Measurements from ENCODE around the gene SCG2. TPM values are rescaled to one million over a fixed set of nuclear protein-coding genes. Genes with fewer than 3 reads are reported as not detected.

Gene SCG2
- total RNA-seq, 2 experiments from 2014 or later = 0.06 TPM; not detected in 1

DNA sequence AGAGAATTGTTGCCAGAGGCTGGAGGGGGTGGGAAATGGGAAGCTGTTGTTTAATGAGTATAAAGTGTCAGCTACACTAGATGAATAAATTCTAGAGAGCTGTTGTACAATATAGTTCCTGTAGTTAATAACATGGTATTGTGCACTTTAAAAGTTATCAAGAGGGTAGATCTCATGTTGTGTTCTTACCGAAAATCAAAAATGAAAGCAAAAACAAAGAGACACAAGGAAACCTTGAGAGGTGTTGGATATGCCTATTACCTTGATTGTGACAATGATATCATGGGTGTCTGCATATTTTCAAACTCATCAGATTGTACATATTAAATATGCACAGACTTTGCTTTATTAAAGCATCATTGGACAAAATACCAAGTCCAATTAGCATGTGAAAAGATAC, 43.2 kb downstream of the SCG2 start:
- Histone ChIP-seq H3K79me2 (ENCODE audit: insufficient read depth, low read depth, low read length) (no peaks in the 10 kb centered on the region), H3K4me1 (ENCODE audit: insufficient read depth, low read length, poor library complexity, severe bottlenecking) (no peaks in the 10 kb centered on the region), H3K27ac (ENCODE audit: low read depth, low read length, poor library complexity, severe bottlenecking) (no peak overlapping the region), H3K36me3 (ENCODE audit: insufficient read depth, low read length) (no peaks in the 10 kb centered on the region), H3K9me3 (ENCODE audit: low read length) (no peaks in the 10 kb centered on the region), H3K9me2 (ENCODE audit: insufficient read depth, low read length) (no peaks in the 10 kb centered on the region), H3K4me2 (ENCODE audit: low read length) (no peak overlapping the region), H4K20me1 (ENCODE audit: insufficient read depth, low read length) (no peaks in the 10 kb centered on the region), H2AFZ (ENCODE audit: low read length) (no peak overlapping the region), H3K4me3 (ENCODE audit: low read depth, low read length, poor library complexity, severe bottlenecking) (no peak overlapping the region)
- ChIA-PET POLR2A (interaction anchor here (0.7 kb wide), 1 partner anchor 305 kb away, joined by 3 read pairs; no protein-coding TSS in a partner anchor), CTCF (ENCODE audit: unreplicated experiment) (no interaction called here)
- BruUV-seq (replicated peaks) = no TSS peak
- no peak for DNase-seq (ENCODE audit: low spot score)
- intact Hi-C loops (cut with micrococcal nuclease; ENCODE audit: unreplicated experiment) = no loop called here
- TF ChIP-seq, protein P1, sequence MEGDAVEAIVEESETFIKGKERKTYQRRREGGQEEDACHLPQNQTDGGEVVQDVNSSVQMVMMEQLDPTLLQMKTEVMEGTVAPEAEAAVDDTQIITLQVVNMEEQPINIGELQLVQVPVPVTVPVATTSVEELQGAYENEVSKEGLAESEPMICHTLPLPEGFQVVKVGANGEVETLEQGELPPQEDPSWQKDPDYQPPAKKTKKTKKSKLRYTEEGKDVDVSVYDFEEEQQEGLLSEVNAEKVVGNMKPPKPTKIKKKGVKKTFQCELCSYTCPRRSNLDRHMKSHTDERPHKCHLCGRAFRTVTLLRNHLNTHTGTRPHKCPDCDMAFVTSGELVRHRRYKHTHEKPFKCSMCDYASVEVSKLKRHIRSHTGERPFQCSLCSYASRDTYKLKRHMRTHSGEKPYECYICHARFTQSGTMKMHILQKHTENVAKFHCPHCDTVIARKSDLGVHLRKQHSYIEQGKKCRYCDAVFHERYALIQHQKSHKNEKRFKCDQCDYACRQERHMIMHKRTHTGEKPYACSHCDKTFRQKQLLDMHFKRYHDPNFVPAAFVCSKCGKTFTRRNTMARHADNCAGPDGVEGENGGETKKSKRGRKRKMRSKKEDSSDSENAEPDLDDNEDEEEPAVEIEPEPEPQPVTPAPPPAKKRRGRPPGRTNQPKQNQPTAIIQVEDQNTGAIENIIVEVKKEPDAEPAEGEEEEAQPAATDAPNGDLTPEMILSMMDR (conservative IDR thresholded peaks at IDR 0.05; ENCODE audit: low read length) = no peak
- no peak for TF ChIP-seq EZH2phosphoT487 (IDR thresholded peaks at IDR 0.05; ENCODE audit: borderline replicate concordance, low read depth, low read length)

- no TSS peak for BruUV-seq (replicated peaks)
- ChIA-PET CTCF (ENCODE audit: unreplicated experiment) (no interaction called here), POLR2A (no interaction called here)
Observed at GRCh38 chr2:223554923-223555322, 47.2 kb downstream of the SCG2 start.

GRCh38 chr2:223549215-223549614, 52.9 kb downstream of the SCG2 start:
- intact Hi-C loops (cut with micrococcal nuclease; ENCODE audit: unreplicated experiment) = no loop called here
- no peaks in the 10 kb centered on the region for H3K9me3 ChIP-seq (ENCODE audit: low read length)
- H3K36me3 ChIP-seq (ENCODE audit: insufficient read depth, low read length) = no peaks in the 10 kb centered on the region
- H4K20me1 ChIP-seq (ENCODE audit: insufficient read depth, low read length) = no peaks in the 10 kb centered on the region
- TF ChIP-seq EZH2phosphoT487 (IDR thresholded peaks at IDR 0.05; ENCODE audit: borderline replicate concordance, low read depth, low read length) = no peak
- TF ChIP-seq, protein P1 (conservative IDR thresholded peaks at IDR 0.05; ENCODE audit: low read length) = no peak
- H3K27ac ChIP-seq (ENCODE audit: low read depth, low read length, poor library complexity, severe bottlenecking) = no peak overlapping the region
- CTCF ChIA-PET (ENCODE audit: unreplicated experiment) = no interaction called here
- no peak overlapping the region for H2AFZ ChIP-seq (ENCODE audit: low read length)
- no peak overlapping the region for H3K4me2 ChIP-seq (ENCODE audit: low read length)
- H3K79me2 ChIP-seq (ENCODE audit: insufficient read depth, low read depth, low read length) = no peaks in the 10 kb centered on the region
- no peak overlapping the region for H3K4me3 ChIP-seq (ENCODE audit: low read depth, low read length, poor library complexity, severe bottlenecking)
- no peaks in the 10 kb centered on the region for H3K9me2 ChIP-seq (ENCODE audit: insufficient read depth, low read length)
- DNase-seq (ENCODE audit: low spot score) = no peak
- POLR2A ChIA-PET = interaction anchor here (1.6 kb wide), 1 partner anchor 10 kb away, joined by 6 read pairs; no protein-coding TSS in a partner anchor
- BruUV-seq (replicated peaks) = no TSS peak
- H3K4me1 ChIP-seq (ENCODE audit: insufficient read depth, low read length, poor library complexity, severe bottlenecking) = no peaks in the 10 kb centered on the region

More at GRCh38 chr2:223554923-223555322, 47.2 kb downstream of the SCG2 start:
- Histone ChIP-seq H2AFZ (ENCODE audit: low read length) (no peak overlapping the region), H3K9me2 (ENCODE audit: insufficient read depth, low read length) (no peaks in the 10 kb centered on the region), H3K27ac (ENCODE audit: low read depth, low read length, poor library complexity, severe bottlenecking) (no peak overlapping the region), H3K79me2 (ENCODE audit: insufficient read depth, low read depth, low read length) (no peaks in the 10 kb centered on the region), H3K4me2 (ENCODE audit: low read length) (no peak overlapping the region), H3K4me3 (ENCODE audit: low read depth, low read length, poor library complexity, severe bottlenecking) (no peak overlapping the region), H3K36me3 (ENCODE audit: insufficient read depth, low read length) (no peaks in the 10 kb centered on the region), H3K9me3 (ENCODE audit: low read length) (no peaks in the 10 kb centered on the region), H3K4me1 (ENCODE audit: insufficient read depth, low read length, poor library complexity, severe bottlenecking) (no peaks in the 10 kb centered on the region), H4K20me1 (ENCODE audit: insufficient read depth, low read length) (no peaks in the 10 kb centered on the region)
- TF ChIP-seq, protein P1 (conservative IDR thresholded peaks at IDR 0.05; ENCODE audit: low read length) = no peak
- TF ChIP-seq EZH2phosphoT487 (IDR thresholded peaks at IDR 0.05; ENCODE audit: borderline replicate concordance, low read depth, low read length) = no peak
- no peak for DNase-seq (ENCODE audit: low spot score)
- intact Hi-C loops (cut with micrococcal nuclease; ENCODE audit: unreplicated experiment) = no loop called here

All from OCI-LY7 (cell line).